Myocyte (in vitro differentiated cells): Measurements from ENCODE around the gene HBM. TPM values are rescaled to one million over a fixed set of nuclear protein-coding genes. Genes with fewer than 3 reads are reported as not detected.
A peak's percentile ranks its signal among the peaks of the same experiment; 100 is the strongest.
"Not testable (repeated sequence)": the region's sequence is repeated elsewhere in the genome, so short reads cannot be mapped to it uniquely, and the experiment has no call there.

Source experiments
- DNase-seq: peaks from one replicate; pipeline ENCODE4 v3.0.0-alpha.2; 2012; ENCODE audit warnings: low read depth
- total RNA-seq: library from RNA; depleted of rRNA; stranded (reverse); fragments of >200 nt; gene quantifications from 2 replicates; pipeline ENCODE4 v1.2.3, GENCODE V29; 2014

Gene HBM
- total RNA-seq, 1 donor from 2014 or later, result not detected

DNA sequence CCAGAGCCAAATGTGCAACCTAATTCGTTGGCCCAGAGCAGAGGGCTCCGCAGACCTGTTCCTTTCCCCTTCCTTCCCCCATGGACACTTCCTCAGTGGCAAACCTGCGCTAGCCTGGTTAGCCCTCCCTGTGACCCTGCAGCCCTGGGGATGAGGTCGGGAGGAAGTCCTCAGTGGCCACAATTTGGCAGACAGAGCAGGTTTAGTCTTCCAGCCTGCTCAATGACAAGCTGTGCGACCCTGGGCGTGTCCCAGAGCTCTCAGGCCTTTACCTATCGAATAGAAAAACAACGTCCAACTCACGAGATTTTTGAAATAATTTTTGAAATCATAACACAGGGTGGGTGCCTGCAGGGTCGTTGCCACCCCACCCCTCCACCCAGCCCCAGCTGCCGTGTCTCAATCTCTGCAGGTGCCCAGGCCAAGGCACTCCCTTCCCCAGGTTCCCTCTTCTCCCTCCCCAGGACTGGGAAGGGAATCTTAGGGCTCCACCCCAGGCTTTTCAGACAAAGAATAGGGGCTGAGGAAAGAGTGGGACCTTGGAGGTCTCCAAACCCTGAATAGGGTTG is 1.4 kb downstream of the HBM start:
- no peak for DNase-seq

DNA sequence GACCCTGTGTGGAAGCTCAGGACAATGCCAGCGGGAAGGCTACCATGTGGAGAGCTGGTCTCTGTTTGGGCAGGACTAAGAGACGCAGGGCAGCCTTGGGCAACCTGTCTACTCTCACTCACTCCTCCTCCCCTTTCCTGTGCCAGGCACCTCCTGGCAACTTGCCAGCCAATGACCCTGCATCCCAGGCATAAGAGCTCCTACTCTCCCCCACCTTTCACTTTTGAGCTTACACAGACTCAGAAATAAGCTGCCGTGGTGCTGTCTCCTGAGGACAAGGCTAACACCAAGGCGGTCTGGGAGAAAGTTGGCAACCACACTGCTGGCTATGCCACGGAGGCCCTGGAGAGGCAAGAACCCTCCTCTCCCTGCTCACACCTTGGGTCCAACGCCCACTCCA is 2.6 kb downstream of the HBM start:
- no peak for DNase-seq

DNA sequence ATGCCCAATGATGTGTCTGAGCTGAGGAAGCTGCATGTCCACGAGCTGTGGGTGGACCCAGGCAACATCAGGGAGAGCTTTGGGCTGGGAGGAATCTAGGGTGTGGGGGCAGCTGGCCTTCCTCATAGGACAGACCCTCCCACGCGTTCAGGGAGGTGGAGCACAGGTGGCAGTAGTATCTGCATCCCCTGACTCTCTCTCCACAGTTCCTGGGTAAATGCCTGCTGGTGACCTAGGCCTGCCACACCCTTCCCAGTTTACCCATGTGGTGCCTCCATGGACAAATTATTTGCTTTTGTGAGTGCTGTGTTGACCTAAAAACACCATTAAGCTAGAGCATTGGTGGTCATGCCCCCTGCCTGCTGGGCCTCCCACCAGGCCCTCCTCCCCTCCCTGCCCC is 3.2 kb downstream of the HBM start:
- no peak for DNase-seq

DNA sequence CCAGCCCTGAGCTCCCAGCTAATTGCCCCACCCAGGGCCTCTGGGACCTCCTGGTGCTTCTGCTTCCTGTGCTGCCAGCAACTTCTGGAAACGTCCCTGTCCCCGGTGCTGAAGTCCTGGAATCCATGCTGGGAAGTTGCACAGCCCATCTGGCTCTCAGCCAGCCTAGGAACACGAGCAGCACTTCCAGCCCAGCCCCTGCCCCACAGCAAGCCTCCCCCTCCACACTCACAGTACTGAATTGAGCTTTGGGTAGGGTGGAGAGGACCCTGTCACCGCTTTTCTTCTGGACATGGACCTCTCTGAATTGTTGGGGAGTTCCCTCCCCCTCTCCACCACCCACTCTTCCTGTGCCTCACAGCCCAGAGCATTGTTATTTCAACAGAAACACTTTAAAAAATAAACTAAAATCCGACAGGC is 4.3 kb downstream of the HBM start:
- peak; percentile 28 for DNase-seq

DNA sequence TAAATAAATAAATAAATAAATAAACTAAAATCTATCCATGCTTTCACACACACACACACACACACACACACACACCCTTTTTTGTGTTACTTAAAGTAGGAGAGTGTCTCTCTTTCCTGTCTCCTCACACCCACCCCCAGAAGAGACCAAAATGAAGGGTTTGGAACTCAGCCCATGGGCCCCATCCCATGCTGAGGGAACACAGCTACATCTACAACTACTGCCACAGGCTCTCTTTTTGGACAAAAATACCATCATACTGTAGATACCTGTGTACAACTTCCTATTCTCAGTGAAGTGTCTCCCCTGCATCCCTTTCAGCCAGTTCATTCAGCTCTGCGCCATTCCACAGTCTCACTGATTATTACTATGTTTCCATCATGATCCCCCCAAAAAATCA is 5.0 kb downstream of the HBM start:
- DNase-seq, result no peak

DNA sequence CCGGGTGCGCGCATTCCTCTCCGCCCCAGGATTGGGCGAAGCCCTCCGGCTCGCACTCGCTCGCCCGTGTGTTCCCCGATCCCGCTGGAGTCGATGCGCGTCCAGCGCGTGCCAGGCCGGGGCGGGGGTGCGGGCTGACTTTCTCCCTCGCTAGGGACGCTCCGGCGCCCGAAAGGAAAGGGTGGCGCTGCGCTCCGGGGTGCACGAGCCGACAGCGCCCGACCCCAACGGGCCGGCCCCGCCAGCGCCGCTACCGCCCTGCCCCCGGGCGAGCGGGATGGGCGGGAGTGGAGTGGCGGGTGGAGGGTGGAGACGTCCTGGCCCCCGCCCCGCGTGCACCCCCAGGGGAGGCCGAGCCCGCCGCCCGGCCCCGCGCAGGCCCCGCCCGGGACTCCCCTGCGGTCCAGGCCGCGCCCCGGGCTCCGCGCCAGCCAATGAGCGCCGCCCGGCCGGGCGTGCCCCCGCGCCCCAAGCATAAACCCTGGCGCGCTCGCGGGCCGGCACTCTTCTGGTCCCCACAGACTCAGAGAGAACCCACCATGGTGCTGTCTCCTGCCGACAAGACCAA is 6.7 kb downstream of the HBM start, which contains the start of gene HBA2:
Gene HBA2, plus strand, starts transcription at position 503 of the 568 bp plus-strand sequence. Its CDS starts 37 bp downstream, at position 540.
- not testable (repeated sequence) for DNase-seq

DNA sequence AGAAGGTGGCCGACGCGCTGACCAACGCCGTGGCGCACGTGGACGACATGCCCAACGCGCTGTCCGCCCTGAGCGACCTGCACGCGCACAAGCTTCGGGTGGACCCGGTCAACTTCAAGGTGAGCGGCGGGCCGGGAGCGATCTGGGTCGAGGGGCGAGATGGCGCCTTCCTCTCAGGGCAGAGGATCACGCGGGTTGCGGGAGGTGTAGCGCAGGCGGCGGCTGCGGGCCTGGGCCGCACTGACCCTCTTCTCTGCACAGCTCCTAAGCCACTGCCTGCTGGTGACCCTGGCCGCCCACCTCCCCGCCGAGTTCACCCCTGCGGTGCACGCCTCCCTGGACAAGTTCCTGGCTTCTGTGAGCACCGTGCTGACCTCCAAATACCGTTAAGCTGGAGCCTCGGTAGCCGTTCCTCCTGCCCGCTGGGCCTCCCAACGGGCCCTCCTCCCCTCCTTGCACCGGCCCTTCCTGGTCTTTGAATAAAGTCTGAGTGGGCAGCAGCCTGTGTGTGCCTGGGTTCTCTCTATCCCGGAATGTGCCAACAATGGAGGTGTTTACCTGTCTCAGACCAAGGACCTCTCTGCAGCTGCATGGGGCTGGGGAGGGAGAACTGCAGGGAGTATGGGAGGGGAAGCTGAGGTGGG is 7.6 kb downstream of the HBM start:
- not testable (repeated sequence) for DNase-seq

DNA sequence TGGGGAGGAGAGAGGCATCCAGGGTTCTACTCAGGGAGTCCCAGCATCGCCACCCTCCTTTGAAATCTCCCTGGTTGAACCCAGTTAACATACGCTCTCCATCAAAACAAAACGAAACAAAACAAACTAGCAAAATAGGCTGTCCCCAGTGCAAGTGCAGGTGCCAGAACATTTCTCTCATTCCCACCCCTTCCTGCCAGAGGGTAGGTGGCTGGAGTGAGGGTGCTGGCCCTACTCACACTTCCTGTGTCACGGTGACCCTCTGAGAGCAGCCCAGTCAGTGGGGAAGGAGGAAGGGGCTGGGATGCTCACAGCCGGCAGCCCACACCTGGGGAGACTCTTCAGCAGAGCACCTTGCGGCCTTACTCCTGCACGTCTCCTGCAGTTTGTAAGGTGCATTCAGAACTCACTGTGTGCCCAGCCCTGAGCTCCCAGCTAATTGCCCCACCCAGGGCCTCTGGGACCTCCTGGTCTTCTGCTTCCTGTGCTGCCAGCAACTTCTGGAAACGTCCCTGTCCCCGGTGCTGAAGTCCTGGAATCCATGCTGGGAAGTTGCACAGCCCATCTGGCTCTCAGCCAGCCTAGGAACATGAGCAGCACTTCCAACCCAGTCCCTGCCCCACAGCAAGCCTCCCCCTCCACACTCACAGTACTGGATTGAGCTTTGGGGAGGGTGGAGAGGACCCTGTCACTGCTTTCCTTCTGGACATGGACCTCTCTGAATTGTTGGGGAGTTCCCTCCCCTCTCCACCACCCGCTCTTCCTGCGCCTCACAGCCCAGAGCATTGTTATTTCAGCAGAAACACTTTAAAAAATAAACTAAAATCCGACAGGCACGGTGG is 8.4 kb downstream of the HBM start:
- peak; percentile 23 for DNase-seq

DNA sequence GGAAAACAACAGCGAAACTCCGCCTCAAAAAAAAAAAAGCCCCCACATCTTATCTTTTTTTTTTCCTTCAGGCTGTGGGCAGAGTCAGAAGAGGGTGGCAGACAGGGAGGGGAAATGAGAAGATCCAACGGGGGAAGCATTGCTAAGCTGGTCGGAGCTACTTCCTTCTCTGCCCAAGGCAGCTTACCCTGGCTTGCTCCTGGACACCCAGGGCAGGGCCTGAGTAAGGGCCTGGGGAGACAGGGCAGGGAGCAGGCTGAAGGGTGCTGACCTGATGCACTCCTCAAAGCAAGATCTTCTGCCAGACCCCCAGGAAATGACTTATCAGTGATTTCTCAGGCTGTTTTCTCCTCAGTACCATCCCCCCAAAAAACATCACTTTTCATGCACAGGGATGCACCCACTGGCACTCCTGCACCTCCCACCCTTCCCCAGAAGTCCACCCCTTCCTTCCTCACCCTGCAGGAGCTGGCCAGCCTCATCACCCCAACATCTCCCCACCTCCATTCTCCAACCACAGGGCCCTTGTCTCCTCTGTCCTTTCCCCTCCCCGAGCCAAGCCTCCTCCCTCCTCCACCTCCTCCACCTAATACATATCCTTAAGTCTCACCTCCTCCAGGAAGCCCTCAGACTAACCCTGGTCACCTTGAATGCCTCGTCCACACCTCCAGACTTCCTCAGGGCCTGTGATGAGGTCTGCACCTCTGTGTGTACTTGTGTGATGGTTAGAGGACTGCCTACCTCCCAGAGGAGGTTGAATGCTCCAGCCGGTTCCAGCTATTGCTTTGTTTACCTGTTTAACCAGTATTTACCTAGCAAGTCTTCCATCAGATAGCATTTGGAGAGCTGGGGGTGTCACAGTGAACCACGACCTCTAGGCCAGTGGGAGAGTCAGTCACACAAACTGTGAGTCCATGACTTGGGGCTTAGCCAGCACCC is 9.5 kb downstream of the HBM start:
- DNase-seq, result no peak

DNA sequence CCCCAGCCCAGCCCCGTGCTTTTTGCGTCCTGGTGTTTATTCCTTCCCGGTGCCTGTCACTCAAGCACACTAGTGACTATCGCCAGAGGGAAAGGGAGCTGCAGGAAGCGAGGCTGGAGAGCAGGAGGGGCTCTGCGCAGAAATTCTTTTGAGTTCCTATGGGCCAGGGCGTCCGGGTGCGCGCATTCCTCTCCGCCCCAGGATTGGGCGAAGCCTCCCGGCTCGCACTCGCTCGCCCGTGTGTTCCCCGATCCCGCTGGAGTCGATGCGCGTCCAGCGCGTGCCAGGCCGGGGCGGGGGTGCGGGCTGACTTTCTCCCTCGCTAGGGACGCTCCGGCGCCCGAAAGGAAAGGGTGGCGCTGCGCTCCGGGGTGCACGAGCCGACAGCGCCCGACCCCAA is 10.2 kb downstream of the HBM start:
- DNase-seq, result not testable (repeated sequence)

DNA sequence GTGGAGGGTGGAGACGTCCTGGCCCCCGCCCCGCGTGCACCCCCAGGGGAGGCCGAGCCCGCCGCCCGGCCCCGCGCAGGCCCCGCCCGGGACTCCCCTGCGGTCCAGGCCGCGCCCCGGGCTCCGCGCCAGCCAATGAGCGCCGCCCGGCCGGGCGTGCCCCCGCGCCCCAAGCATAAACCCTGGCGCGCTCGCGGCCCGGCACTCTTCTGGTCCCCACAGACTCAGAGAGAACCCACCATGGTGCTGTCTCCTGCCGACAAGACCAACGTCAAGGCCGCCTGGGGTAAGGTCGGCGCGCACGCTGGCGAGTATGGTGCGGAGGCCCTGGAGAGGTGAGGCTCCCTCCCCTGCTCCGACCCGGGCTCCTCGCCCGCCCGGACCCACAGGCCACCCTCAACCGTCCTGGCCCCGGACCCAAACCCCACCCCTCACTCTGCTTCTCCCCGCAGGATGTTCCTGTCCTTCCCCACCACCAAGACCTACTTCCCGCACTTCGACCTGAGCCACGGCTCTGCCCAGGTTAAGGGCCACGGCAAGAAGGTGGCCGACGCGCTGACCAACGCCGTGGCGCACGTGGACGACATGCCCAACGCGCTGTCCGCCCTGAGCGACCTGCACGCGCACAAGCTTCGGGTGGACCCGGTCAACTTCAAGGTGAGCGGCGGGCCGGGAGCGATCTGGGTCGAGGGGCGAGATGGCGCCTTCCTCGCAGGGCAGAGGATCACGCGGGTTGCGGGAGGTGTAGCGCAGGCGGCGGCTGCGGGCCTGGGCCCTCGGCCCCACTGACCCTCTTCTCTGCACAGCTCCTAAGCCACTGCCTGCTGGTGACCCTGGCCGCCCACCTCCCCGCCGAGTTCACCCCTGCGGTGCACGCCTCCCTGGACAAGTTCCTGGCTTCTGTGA is 11.0 kb downstream of the HBM start, which contains the start of gene HBA1:
Gene HBA1, plus strand, starts transcription at position 204 of the 906 bp plus-strand sequence. Its CDS starts 37 bp downstream, at position 241.
- not testable (repeated sequence) for DNase-seq

DNA sequence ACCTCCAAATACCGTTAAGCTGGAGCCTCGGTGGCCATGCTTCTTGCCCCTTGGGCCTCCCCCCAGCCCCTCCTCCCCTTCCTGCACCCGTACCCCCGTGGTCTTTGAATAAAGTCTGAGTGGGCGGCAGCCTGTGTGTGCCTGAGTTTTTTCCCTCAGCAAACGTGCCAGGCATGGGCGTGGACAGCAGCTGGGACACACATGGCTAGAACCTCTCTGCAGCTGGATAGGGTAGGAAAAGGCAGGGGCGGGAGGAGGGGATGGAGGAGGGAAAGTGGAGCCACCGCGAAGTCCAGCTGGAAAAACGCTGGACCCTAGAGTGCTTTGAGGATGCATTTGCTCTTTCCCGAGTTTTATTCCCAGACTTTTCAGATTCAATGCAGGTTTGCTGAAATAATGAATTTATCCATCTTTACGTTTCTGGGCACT is 11.6 kb downstream of the HBM start:
- DNase-seq, result peak; percentile 20

DNA sequence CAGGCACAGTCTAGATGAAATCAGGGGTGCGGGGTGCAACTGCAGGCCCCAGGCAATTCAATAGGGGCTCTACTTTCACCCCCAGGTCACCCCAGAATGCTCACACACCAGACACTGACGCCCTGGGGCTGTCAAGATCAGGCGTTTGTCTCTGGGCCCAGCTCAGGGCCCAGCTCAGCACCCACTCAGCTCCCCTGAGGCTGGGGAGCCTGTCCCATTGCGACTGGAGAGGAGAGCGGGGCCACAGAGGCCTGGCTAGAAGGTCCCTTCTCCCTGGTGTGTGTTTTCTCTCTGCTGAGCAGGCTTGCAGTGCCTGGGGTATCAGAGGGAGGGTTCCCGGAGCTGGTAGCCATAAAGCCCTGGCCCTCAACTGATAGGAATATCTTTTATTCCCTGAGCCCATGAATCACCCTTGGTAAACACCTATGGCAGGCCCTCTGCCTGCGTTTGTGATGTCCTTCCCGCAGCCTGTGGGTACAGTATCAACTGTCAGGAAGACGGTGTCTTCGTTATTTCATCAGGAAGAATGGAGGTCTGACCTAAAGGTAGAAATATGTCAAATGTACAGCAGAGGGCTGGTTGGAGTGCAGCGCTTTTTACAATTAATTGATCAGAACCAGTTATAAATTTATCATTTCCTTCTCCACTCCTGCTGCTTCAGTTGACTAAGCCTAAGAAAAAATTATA is 12.3 kb downstream of the HBM start:
- no peak for DNase-seq

DNA sequence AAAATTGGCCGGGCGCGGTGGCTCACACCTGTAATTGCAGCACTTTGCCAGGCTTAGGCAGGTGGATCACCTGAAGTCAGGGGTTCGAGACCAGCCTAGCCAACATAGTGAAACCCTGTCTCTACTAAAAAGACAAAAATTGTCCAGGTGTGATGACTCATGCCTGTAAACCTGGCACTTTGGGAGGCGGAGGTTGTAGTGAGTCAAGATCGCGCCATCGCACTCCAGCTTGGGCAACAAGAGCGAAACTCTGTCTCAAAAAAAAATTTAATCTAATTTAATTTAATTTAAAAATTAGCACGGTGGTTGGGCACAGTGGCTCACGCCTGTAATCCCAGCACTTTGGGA is 12.9 kb downstream of the HBM start:
- no peak for DNase-seq

DNA sequence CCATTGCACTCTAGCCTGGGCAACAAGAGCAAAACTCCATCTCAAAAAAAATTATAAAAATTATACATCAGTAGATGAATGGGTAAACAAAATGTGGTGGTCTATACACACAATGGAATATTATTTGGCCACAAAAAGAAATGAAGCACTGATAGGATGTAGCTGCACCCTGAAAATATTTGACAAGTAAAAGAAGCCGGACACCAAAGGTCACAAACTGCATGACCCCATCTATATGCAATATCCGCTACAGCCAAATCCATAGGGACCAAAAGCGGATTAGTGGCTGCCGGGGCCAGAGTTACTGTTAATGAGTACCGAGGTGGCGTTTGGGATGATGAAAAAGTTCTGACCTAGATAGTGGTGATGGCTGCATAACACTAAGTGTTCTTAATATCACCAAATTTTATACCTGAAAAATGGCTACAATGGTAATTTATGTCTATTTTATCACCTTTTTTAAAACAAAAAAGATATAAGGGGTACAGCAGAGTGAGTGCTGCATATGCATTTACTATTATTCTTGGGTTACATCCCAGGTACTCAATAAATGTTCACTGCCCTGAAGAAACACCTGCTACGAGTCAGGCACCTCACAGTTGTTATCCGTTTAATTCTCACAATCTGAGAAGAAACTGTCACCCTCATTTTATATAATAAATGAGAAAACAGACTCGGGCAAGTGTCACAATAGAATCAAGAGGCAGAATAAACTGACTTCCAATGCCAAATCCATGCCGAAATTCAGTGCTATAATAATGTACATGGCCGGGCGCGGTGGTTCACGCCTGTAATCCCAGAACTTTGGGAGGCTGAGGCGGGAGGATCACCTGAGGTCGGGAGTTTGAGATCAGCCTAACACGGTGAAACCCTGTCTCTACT is 13.7 kb downstream of the HBM start:
- DNase-seq, result no peak

DNA sequence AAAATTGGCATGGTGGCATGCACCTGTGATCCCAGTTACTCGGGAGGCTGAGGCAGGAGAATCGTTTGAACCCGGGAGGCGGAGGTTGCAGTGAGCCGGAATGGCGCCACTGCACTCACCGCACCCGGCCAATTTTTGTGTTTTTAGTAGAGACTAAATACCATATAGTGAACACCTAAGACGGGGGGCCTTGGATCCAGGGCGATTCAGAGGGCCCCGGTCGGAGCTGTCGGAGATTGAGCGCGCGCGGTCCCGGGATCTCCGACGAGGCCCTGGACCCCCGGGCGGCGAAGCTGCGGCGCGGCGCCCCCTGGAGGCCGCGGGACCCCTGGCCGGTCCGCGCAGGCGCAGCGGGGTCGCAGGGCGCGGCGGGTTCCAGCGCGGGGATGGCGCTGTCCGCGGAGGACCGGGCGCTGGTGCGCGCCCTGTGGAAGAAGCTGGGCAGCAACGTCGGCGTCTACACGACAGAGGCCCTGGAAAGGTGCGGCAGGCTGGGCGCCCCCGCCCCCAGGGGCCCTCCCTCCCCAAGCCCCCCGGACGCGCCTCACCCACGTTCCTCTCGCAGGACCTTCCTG is 14.4 kb downstream of the HBM start, which contains the start of gene HBQ1:
Gene HBQ1, plus strand, starts transcription at position 359 of the 575 bp plus-strand sequence. Its CDS starts 28 bp downstream, at position 387.
- DNase-seq, result no peak
